Caco-2 (cell line): ENCODE data around the gene RYR2. TPM values are rescaled to one million over a fixed set of nuclear protein-coding genes. Genes with fewer than 3 reads are reported as not detected.

ENCODE experiments used
- BruUV-seq: library from RNA; stranded (reverse); fragments of 400-500 nt; replicated peaks from 2 replicates; lab custom pipeline; 2021; lab: Mats Ljungman, UMichigan
- CTCF ChIA-PET: fragments of 300-600 bp; sonication (Branson Sonifier 250); formaldehyde crosslinking; loops from one replicate; lab custom pipeline; 2022; ENCODE audit warnings: antibody characterized with exemption; lab: Charles Lee
- POLR2A ChIA-PET: fragments of 300-600 bp; sonication (Branson Sonifier 250); formaldehyde crosslinking; loops from one replicate; lab custom pipeline; 2022; ENCODE audit warnings: antibody characterized with exemption; lab: Charles Lee
- DNase-seq, 2 experiments: peaks; one replicate each; pipeline versions ENCODE4 v3.0.0 to v3.0.0-alpha.2; 2020 to 2022
- H3K27me3 ChIP-seq: replicated peaks from 2 replicates; pipeline ENCODE4 v1.6.0; 2011; ENCODE audit warnings: low read length; ENCODE audit not compliant: control insufficient read depth, insufficient read depth
- H3K36me3 ChIP-seq: 2 replicates; pipeline ENCODE4 v1.5.1; 2011; ENCODE audit warnings: low read length; ENCODE audit not compliant: control insufficient read depth, insufficient read depth
- H3K4me1 ChIP-seq: fragments of 250-450 bp; sonication (Bioruptor Pico); 2 replicates; pipeline ENCODE4 v1.5.1; 2020; ENCODE audit warnings: mild to moderate bottlenecking
- H3K4me3 ChIP-seq: 2 replicates; pipeline ENCODE4 v1.5.1; 2011; ENCODE audit warnings: low read depth, mild to moderate bottlenecking, control low read depth, low read length
- H3K9me3 ChIP-seq: fragments of 250-450 bp; sonication (Bioruptor Pico); 2 replicates; pipeline ENCODE4 v1.5.1; 2020; ENCODE audit warnings: mild to moderate bottlenecking, moderate library complexity
- H3K27ac Mint-ChIP-seq: one replicate; pipeline ENCODE4 v1.8.0; 2022; ENCODE audit warnings: mixed read lengths; ENCODE audit not compliant: unreplicated experiment
- H3K27me3 Mint-ChIP-seq: one replicate; pipeline ENCODE4 v1.8.0; 2022; ENCODE audit warnings: mixed read lengths; ENCODE audit not compliant: insufficient read depth, unreplicated experiment
- H3K36me3 Mint-ChIP-seq: one replicate; pipeline ENCODE4 v1.8.0; 2022; ENCODE audit warnings: mild to moderate bottlenecking, mixed read lengths; ENCODE audit not compliant: insufficient read depth, unreplicated experiment
- H3K4me1 Mint-ChIP-seq: one replicate; pipeline ENCODE4 v1.8.0; 2022; ENCODE audit warnings: low read depth, mixed read lengths; ENCODE audit not compliant: unreplicated experiment
- H3K4me3 Mint-ChIP-seq: one replicate; pipeline ENCODE4 v1.8.0; 2022; ENCODE audit warnings: mild to moderate bottlenecking, moderate library complexity, mixed read lengths; ENCODE audit not compliant: unreplicated experiment
- H3K9me3 Mint-ChIP-seq: one replicate; pipeline ENCODE4 v1.8.0; 2022; ENCODE audit warnings: mixed read lengths; ENCODE audit not compliant: unreplicated experiment
- CTCF ChIP-seq, 2 experiments: fragments of 200-600 bp in 1 of 2; IDR thresholded peaks; 1 replicate in 1 of 2; 2 replicates in 1 of 2; pipeline versions ENCODE4 v1.5.1 to v1.8.0; 2011 to 2022; ENCODE audit warnings: antibody characterized with exemption in 1 of 2, control low read depth in 1 of 2, inconsistent platforms in 1 of 2, low read depth in 1 of 2, low read length in 1 of 2, mild to moderate bottlenecking in 1 of 2, moderate library complexity in 1 of 2; ENCODE audit not compliant: insufficient read depth in 1 of 2, severe bottlenecking in 1 of 2, unreplicated experiment in 1 of 2
- intact Hi-C: fragments of 100-400 bp; cut with micrococcal nuclease; formaldehyde crosslinking; loops from one replicate; pipeline ENCODE4 v1.10.0; 2022; ENCODE audit not compliant: unreplicated experiment
- total RNA-seq: library from RNA; stranded (reverse); gene quantifications from 2 replicates; pipeline ENCODE4 v1.2.3, GENCODE V29; 2022

Gene RYR2
- total RNA-seq, 1 experiment from 2014 or later, result 3.4 TPM

GRCh38 chr1:237431448-237431847, 389.5 kb downstream of the RYR2 start:
- ChIA-PET POLR2A (no interaction called here), CTCF (no interaction called here)
- H3K9me3 ChIP-seq, result no peaks in the 10 kb centered on the region
- H3K4me3 ChIP-seq, result no peak overlapping the region
- Mint-ChIP-seq H3K9me3 (no peaks in the 10 kb centered on the region), H3K27me3 (no peaks in the 10 kb centered on the region), H3K27ac (no peak overlapping the region), H3K4me1 (no peaks in the 10 kb centered on the region), H3K36me3 (no peaks in the 10 kb centered on the region), H3K4me3 (no peak overlapping the region)
- TF ChIP-seq CTCF (IDR thresholded peaks at IDR 0.05; ENCODE audit: insufficient read depth in 1 of 2, low read depth in 1 of 2, low read length in 1 of 2, severe bottlenecking in 1 of 2, unreplicated experiment in 1 of 2), result no peak
- no peaks in the 10 kb centered on the region for H3K4me1 ChIP-seq
- BruUV-seq, result no TSS peak
- no peak for DNase-seq
- H3K27me3 ChIP-seq, result no peaks in the 10 kb centered on the region
- no peaks in the 10 kb centered on the region for H3K36me3 ChIP-seq
- intact Hi-C loops, result no loop called here

GRCh38 chr1:237440346-237440745, 398.4 kb downstream of the RYR2 start:
- Mint-ChIP-seq H3K9me3 (no peaks in the 10 kb centered on the region), H3K27ac (no peak overlapping the region), H3K27me3 (peaks cover 2% of the 10 kb centered on the region), H3K36me3 (no peaks in the 10 kb centered on the region), H3K4me3 (no peak overlapping the region), H3K4me1 (no peaks in the 10 kb centered on the region)
- ChIA-PET POLR2A (no interaction called here), CTCF (no interaction called here)
- intact Hi-C loops, result no loop called here
- no peak for DNase-seq
- H3K4me1 ChIP-seq, result no peaks in the 10 kb centered on the region
- H3K9me3 ChIP-seq, result no peaks in the 10 kb centered on the region
- BruUV-seq, result no TSS peak
- no peaks in the 10 kb centered on the region for H3K27me3 ChIP-seq
- TF ChIP-seq CTCF (IDR thresholded peaks at IDR 0.05; ENCODE audit: insufficient read depth in 1 of 2, low read depth in 1 of 2, low read length in 1 of 2, severe bottlenecking in 1 of 2, unreplicated experiment in 1 of 2), result no peak
- H3K36me3 ChIP-seq, result no peaks in the 10 kb centered on the region
- H3K4me3 ChIP-seq, result no peak overlapping the region

- H3K27ac Mint-ChIP-seq, result no peak overlapping the region
- H3K9me3 ChIP-seq, result no peaks in the 10 kb centered on the region
- no TSS peak for BruUV-seq
- no peaks in the 10 kb centered on the region for H3K36me3 Mint-ChIP-seq
- H3K4me3 Mint-ChIP-seq, result no peak overlapping the region
- DNase-seq, result no peak
- no peaks in the 10 kb centered on the region for H3K4me1 ChIP-seq
- H3K4me1 Mint-ChIP-seq, result no peaks in the 10 kb centered on the region
- ChIA-PET POLR2A (no interaction called here), CTCF (no interaction called here)
- H3K36me3 ChIP-seq, result no peaks in the 10 kb centered on the region
- intact Hi-C loops, result no loop called here
- H3K27me3 Mint-ChIP-seq, result peaks cover 2% of the 10 kb centered on the region
- no peaks in the 10 kb centered on the region for H3K27me3 ChIP-seq
- TF ChIP-seq CTCF (IDR thresholded peaks at IDR 0.05; ENCODE audit: insufficient read depth in 1 of 2, low read depth in 1 of 2, low read length in 1 of 2, severe bottlenecking in 1 of 2, unreplicated experiment in 1 of 2), result no peak
- H3K9me3 Mint-ChIP-seq, result no peaks in the 10 kb centered on the region
- no peak overlapping the region for H3K4me3 ChIP-seq
Measured at GRCh38 chr1:237444120-237444790, 402.3 kb downstream of the RYR2 start.
